Left colon (tissue), 2 donors: ENCODE measurements around the gene C2CD4A. TPM values are rescaled to one million over a fixed set of nuclear protein-coding genes. Genes with fewer than 3 reads are reported as not detected.
"Not testable (repeated sequence)": the region's sequence is repeated elsewhere in the genome, so short reads cannot be mapped to it uniquely, and the experiment has no call there.

Source experiments
- ATAC-seq: fragments of 200-7000 bp; cut with Tn5 transposase; one replicate; pipeline ENCODE4 v1.9.1; 2020; ENCODE audit warnings: mild to moderate bottlenecking, moderate library complexity
- DNase-seq, 2 donors: peaks; one replicate each; pipeline ENCODE4 v3.0.0-alpha.2; 2020
- intact Hi-C, 2 donors: fragments of 100-400 bp; cut with DNase I in 1 of 2; cut with micrococcal nuclease in 1 of 2; formaldehyde crosslinking; loops; one replicate each; pipeline versions ENCODE4 v1.11.2 to v1.14.0; 2022; cut with DNase I, micrococcal nuclease
- long read RNA-seq: library from polyadenylated mRNA; unstranded; transcript quantifications from one replicate; pipeline ENCODE4 v2.0.0, GENCODE V29; 2021
- total RNA-seq, 2 donors: library from RNA; stranded (reverse); fragmentation: NEBNext Ultra II Directional; extraction: Animal tissue kit (Norgen Biotek cat#: 25700); gene quantifications; one replicate each; pipeline ENCODE4 v1.2.1, GENCODE V29; 2021
- donor health status: DM: no; HTN: no; CAD: no.
- donor health status: DM: yes; HTN: yes; CAD: no.

The C2CD4A gene, protein sequence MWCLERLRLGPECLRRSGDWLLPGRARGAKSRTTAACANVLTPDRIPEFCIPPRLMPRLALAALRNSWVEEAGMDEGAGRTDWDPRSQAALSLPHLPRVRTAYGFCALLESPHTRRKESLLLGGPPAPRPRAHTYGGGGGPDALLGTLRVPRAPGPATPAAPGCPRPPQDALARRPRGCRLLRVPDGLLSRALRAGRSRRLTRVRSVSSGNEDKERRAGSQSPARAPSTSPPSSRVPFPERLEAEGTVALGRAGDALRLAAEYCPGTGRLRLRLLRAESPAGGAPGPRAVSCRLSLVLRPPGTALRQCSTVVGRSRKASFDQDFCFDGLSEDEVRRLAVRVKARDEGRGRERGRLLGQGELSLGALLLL
- 1 to 10 TPM in 1 of 2 donors, under 1 TPM in 1; 0.22 to 1.1 TPM for total RNA-seq
- long read RNA-seq, partial matches to known transcripts, result 0 of 3 reads
- long read RNA-seq, other reads (novel, unspliced or antisense), result 3 of 3 reads

DNA sequence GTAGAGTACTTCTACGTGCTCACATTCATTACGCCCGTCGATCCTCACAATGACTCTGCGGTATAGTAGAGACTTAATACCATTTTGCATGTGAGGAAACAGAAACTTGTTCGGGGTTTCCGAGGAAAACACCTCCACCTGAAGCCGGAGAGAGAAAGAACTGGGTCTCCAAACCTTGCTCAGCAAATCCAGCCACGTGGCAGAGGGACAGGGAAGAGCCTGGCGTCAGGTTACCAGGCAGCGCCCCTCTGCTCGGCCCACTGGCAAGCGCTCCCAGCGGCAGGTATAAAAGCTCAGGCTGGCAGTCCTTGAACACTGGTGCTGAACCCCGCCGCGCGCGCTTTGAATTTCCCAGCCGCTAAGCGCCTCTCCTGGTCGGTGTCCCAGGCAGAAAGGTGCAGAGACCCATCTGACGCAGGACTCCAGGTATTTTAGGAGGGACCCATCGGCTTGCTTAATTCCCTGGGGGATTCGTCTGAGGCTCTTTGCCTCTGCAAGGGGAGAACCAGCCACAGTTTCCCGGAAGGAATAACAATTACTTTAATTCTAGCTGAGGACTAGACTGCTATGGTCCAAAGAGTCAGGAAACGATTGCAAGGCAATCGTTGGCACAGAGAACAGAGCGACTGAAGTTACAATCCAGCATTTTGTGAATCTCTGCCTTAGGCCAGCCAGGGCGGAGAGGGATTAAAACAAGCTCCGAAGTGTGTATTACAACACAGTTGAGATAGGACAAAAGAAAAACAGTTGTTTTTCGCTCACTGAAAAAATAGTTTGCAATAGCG is at the start of gene C2CD4A:
Gene C2CD4A (plus strand): TSS at position 315 of the 785 bp plus-strand sequence. CDS start 637 bp downstream, outside the sequence.
- intact Hi-C loops, result no loop called here
- ATAC-seq (peak; percentile 87), DNase-seq (peak; percentile 88 to 89)

GRCh38 chr15:62020576-62021160 is 46.1 kb upstream of the C2CD4A start:
- intact Hi-C loops, result no loop called here
- ATAC-seq, result no peak
- no peak for DNase-seq

- intact Hi-C loops, result no loop called here
- no peak for ATAC-seq
- DNase-seq, result no peak
Measured at GRCh38 chr15:62021991-62022600, 44.7 kb upstream of the C2CD4A start.

GRCh38 chr15:62026487-62027262 is 40.1 kb upstream of the C2CD4A start:
- intact Hi-C loops, result no loop called here
- no peak for DNase-seq
- no peak for ATAC-seq

DNA sequence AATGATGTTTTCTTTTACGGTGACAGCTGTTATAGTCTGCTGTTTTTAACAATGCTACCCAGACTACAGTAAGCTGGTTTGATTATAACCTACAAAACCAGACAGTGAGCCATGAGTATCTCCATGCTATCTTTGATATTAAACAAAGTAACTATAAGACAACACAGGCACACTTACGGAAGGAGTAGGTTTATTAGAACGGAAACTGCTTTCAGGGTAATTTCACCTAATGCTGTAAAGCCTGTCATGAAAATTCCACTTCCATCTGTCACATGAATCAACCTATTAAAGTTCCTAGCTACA is 39.6 kb upstream of the C2CD4A start:
- intact Hi-C loops, result no loop called here
- DNase-seq (no peak), ATAC-seq (no peak)

- DNase-seq (no peak), ATAC-seq (no peak)
- intact Hi-C loops, result no loop called here
Measured at GRCh38 chr15:62027916-62028315, 38.9 kb upstream of the C2CD4A start.

- no peak for ATAC-seq
- intact Hi-C loops, result no loop called here
- no peak for DNase-seq
Measured at GRCh38 chr15:62035256-62035924, 31.4 kb upstream of the C2CD4A start.

GRCh38 chr15:62046078-62046743 is 20.6 kb upstream of the C2CD4A start:
- no peak for ATAC-seq
- DNase-seq, result no peak
- intact Hi-C loops, result no loop called here

- intact Hi-C loops, result no loop called here
- ATAC-seq (no peak), DNase-seq (no peak)
Measured at GRCh38 chr15:62047282-62047827, 19.4 kb upstream of the C2CD4A start.

DNA sequence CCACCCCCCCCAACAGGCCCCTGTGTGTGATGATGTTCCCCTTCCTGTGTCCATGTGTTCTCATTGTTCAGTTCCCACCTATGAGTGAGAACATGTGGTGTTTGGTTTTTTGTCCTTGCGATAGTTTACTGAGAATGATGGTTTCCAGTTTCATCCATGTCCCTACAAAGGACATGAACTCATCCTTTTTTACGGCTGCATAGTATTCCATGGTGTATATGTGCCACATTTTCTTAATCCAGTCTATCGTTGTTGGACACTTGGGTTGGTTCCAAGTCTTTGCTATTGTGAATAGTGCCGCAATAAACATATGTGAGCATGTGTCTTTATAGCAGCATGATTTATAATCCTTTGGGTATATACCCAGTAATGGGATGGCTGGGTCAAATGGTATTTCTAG is 18.5 kb upstream of the C2CD4A start:
- ATAC-seq, DNase-seq, intact Hi-C loops: not testable (repeated sequence)

- intact Hi-C loops, result no loop called here
- ATAC-seq (peak; percentile 47), DNase-seq (no peak)
Measured at GRCh38 chr15:62050115-62050514, 16.7 kb upstream of the C2CD4A start.

- ATAC-seq, result peak; percentile 91
- intact Hi-C loops, result no loop called here
- DNase-seq, result no peak
Measured at GRCh38 chr15:62051166-62051565, 15.6 kb upstream of the C2CD4A start.

GRCh38 chr15:62052713-62053112 is 14.1 kb upstream of the C2CD4A start:
- intact Hi-C loops, result no loop called here
- DNase-seq (no peak), ATAC-seq (no peak)

DNA sequence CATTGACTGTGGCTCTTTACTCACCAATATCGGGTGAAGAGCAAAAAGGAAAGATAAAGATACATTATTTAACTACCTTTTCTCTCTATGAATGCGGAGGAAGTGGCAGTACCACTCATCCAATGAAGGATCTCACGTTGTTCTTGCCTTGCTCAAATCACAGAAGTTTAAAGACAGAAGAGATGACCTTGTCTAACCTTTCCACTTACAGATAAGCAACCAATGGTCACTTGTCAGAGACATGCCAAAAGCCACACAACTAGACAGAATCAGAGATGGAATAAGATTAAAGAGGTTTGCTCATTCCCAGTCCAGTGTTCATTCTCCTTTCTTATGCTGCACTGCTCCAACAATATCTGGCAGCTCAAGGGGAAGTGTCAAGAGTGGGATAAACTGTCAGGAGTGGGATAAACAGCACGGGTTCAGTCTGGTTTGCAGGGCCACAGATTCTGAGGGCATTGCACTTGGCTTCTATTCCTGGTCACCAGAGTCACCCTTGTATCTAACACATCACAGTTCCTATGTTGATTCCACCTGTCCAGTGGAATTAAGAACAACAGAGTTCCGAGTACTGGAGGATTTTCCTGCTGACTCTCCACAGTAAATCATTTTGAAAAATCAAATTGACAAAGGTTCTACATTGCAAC is 13.2 kb upstream of the C2CD4A start:
- DNase-seq (no peak), ATAC-seq (no peak)
- intact Hi-C loops, result no loop called here

DNA sequence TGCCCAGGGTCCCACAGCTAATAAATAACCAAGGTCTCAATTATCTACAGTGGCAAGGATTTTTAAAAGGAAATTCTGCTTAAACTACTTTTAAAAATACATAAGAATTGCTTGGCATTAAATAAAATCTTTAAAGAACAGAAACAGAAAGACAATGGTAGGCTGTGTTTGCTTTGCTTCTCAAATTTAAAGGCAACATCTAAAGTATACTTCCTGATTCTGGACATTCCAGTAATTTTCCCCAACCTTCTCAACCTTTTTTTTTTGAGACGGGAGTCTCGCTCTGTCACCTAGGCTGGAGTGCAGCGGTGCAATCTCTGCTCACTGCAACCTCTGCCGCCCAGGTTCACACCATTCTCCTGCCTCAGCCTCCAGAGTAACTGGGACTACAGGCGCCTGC is 11.8 kb upstream of the C2CD4A start:
- no peak for DNase-seq
- intact Hi-C loops, result no loop called here
- ATAC-seq, result no peak

DNA sequence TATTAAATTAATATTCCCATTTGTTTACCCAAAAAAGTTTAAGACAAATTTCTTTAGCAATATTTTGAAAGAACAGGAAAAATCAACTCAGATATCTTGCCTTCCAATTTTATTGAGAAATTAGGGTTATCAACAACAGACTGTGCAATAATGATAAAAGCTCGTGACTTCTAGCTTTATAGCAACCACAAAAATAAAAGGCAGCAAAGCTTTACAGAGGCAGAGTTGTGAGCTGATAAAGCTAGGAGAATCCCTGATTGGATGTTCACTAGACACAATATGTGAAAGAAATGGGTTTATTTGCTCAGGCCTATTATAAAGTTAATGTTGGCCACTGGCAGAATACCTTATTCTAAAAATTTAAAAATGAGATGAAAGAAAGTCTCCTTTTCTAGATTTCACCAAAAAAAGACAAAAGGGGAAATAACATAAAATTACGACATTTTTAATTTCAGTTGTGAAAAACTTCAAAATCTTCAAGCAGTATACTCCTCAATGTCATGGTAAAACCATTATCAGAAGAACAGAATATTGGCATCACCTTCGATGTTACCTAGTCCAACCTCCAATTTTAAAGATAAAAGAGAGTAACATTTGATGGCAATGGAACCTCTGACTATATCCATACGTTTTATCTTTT is 9.3 kb upstream of the C2CD4A start:
- intact Hi-C loops, result no loop called here
- ATAC-seq (no peak), DNase-seq (no peak)
